ENCODE results near the gene C3orf20. TPM values are rescaled to one million over a fixed set of nuclear protein-coding genes. Genes with fewer than 3 reads are reported as not detected.
"Not testable (repeated sequence)": the region's sequence is repeated elsewhere in the genome, so short reads cannot be mapped to it uniquely, and the experiment has no call there.

C3orf20 gene
- total RNA-seq, 2 donors from 2014 or later = 0.21 TPM; not detected in 1

- intact Hi-C loops (cut with DNase I, micrococcal nuclease) = no loop called here
- ATAC-seq (no peak), DNase-seq (no peak)
Observed at GRCh38 chr3:14801668-14802380, 126.9 kb downstream of the C3orf20 start.

GRCh38 chr3:14802381-14802731, 127.4 kb downstream of the C3orf20 start:
- ATAC-seq (peak; percentile 66), DNase-seq (peak in 1 of 2 donors; percentile 34)
- intact Hi-C loops (cut with DNase I, micrococcal nuclease) = no loop called here

DNA sequence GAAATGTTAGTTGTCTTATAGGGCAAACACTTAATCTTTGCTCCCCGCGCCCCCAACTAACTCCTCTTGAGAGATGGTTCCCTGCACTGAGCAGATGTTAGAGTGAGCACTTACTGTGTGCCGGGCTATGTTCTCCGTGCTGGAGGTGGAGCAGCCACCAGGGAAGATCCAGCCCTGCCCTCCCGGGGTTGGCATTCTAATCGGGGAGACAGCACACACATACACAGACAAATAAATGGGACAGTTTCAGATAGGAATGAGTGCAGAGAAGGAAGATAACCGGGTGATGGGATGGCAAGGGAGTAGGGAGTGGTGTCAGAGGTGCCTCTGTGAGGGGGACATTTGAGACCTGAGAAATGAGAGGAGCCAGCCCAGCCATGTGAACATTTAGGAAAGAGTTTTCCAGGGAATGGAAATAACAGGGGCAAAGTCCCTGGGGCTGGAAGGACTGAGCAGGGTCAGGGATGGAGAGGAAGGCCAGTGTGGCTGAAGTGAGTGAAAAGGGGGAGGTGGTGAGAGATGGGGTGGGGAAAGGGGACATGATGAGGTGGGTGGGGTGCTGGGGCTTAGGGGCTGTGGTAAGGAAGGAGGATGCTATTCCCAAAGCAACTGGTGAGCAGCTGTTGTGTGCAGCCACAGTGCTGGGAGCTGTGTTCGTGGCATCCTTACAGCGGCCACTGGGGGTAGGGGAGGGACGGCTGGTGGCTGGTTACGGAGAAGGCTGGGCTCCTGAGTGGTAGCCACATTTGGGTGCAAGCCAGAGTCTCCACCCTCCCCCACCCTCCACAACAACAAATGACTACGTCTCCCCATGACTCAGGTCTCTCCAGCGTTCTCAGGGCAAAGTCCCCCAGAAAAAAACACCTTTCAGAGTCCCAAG, 128.4 kb downstream of the C3orf20 start:
- ATAC-seq = peak; percentile 84
- DNase-seq = peak; percentile 74 to 75
- intact Hi-C loops (cut with DNase I, micrococcal nuclease) = no loop called here

DNA sequence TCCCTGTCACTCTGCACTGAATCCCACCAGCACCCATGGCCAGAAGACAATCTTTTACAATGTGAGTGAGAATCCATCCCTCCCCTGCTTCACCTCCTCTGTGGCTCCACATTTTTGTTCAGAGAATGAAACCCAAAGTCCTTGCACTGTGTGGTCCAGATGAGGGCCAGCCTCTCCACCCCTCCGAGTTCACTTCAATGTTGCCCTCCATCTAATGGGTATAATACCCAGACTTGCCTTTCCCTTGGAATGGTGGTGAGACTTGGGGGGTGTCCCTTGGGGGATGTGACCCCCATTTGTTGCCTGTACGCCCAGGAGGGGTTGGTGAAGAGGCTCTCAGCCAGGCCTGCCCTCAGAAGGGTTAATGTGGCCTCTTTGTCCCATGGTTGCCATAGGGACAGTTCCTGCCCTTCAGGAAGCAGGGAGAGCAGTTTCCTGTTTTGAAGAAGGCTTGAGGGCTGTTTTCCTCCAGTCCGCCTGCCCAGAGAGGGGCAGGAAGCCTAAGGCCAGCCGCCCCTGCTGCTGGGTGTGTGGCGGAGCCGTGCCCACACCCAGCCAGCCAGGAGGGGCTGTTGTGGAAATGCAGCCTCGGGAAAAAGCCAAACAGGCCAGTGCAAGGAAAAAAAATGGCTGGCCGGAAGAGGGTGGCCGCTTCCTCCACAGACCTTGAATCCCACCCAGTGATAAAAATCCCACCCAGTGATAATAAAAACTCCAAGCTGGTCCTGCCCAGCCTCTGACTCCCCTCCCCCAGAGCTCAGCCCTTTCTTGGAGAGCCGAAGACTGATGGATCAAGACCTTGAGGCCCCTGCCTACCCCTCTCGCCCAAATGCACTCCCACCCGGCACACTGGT, 129.3 kb downstream of the C3orf20 start:
- intact Hi-C loops (cut with DNase I, micrococcal nuclease) = no loop called here
- ATAC-seq (peak; percentile 31), DNase-seq (no peak)

- no peak for DNase-seq
- intact Hi-C loops (cut with DNase I, micrococcal nuclease) = no loop called here
- ATAC-seq = no peak
Observed at GRCh38 chr3:14804835-14805780, 130.2 kb downstream of the C3orf20 start.

DNA sequence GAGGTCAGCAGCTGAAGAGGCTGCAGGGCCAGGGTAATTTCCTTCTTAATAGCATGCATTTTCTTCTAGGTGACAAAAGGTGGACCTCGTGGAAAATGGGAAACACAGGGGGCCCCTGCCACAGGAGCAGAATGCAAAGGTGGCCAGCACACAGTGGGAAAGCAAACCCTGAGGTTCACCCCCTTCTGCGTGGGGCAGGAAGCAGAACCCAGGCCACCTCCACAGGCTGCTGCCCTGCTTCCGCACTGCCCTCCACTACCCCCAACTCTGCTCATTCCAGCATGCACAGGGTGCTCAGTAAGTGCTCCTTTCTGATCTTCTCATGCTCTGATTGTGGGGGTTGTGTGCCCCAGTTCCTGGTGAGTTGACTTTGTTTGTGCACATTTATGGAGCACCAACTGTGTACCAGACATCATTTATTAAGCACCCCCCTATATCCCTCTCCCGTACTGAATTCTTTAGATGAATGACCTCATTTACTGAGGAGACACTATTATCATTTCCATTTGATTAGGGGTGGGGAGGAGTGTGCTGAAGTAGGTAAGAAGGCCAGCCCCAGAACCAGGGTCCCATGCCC, 131.1 kb downstream of the C3orf20 start:
- DNase-seq (no peak), ATAC-seq (no peak)
- intact Hi-C loops (cut with DNase I, micrococcal nuclease) = no loop called here

GRCh38 chr3:14806641-14807263, 131.8 kb downstream of the C3orf20 start:
- intact Hi-C loops (cut with DNase I, micrococcal nuclease) = no loop called here
- no peak for ATAC-seq
- DNase-seq = no peak

GRCh38 chr3:14808025-14808424, 133.1 kb downstream of the C3orf20 start:
- intact Hi-C loops (cut with DNase I, micrococcal nuclease) = no loop called here
- ATAC-seq (no peak), DNase-seq (no peak)

GRCh38 chr3:14808502-14809266, 133.7 kb downstream of the C3orf20 start:
- no peak for DNase-seq
- ATAC-seq = no peak
- intact Hi-C loops (cut with DNase I, micrococcal nuclease) = no loop called here

DNA sequence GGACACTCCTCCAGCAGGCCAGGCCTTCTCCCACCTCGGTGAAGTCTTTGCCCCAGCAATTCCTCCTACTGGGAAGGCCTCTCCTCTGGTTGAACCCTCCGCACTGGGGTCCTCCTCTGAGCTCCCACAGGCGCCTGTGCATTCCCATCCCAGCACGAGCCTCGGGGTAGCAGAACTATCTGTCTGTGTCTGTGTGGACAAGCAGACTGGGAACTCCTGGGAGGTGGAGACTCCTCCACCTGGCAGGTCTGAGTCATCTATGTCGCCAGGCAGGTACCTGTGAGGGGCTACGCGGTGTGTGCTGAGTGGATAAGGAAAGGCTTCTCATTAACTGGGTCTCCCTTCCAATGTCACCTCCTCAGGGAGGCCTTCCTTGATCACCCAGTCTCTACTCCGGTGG, 134.7 kb downstream of the C3orf20 start:
- ATAC-seq; intact Hi-C loops (cut with DNase I, micrococcal nuclease); DNase-seq: not testable (repeated sequence)

- peak; percentile 45 for ATAC-seq
- intact Hi-C loops (cut with DNase I, micrococcal nuclease) = no loop called here
- DNase-seq = no peak
Observed at GRCh38 chr3:14810070-14810791, 135.3 kb downstream of the C3orf20 start.

DNA sequence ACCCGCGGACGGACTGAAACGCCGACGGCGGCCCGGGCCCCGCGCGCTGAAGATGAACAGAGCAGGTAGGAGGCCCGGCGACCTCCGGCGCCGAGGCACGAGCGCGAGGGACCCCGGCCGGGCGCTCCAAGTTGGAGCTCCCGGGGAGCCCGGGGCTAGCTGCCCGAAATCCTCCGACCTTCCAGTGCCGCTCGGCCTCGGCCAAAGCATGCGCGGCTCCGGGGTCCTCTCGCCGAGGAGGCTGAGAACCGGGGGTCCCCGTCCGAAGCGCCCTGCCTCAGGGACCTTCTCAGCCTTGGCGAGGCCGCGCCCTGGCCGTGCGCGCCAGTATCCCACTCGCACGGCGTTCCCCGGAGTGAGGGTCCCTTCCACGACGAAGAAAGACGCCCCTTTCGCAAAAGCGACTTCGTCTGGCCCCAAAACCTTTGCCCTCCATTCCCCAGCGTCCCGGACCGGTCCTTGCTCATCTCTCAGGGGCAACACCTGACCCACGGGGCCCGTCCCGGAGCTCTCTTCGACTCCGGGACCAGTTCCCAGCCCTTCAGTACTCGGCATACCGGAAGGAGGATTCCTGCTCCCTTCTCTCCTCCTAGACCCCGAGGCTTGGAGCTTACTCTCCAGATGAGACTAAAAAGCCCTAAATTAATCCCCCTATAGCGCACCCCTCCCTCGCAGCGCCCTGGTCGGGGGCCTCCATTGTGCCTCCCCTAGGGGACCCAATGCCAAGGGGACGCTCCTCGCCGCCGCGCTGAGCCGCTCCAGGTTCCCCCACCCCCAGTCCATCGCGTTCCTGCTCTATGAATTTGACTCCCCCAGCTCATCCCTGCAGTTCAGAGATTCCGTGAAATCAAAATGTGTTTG, 136.1 kb downstream of the C3orf20 start:
- ATAC-seq = no peak
- no peak for DNase-seq
- intact Hi-C loops (cut with DNase I, micrococcal nuclease) = no loop called here

DNA sequence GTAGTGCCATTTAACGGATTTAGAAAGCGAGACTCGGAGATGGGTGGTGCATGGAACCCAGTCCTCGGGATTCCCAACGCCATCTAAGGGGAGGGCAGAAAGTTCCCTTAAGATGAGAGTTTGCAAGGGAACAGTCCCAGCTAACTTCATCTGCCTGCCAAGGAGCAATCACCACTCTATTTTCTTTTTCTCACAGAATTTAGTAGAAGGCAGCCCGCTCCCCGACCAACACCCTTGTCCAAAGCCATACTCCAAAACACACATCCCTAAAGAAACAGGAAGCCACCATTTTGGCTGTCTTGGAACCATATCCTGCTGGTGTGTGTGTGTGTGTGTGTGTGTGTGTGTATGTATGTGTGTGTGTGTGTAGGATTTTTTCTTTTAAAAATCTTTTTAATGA, 136.7 kb downstream of the C3orf20 start:
- DNase-seq (no peak), ATAC-seq (no peak)
- intact Hi-C loops (cut with DNase I, micrococcal nuclease) = no loop called here

DNA sequence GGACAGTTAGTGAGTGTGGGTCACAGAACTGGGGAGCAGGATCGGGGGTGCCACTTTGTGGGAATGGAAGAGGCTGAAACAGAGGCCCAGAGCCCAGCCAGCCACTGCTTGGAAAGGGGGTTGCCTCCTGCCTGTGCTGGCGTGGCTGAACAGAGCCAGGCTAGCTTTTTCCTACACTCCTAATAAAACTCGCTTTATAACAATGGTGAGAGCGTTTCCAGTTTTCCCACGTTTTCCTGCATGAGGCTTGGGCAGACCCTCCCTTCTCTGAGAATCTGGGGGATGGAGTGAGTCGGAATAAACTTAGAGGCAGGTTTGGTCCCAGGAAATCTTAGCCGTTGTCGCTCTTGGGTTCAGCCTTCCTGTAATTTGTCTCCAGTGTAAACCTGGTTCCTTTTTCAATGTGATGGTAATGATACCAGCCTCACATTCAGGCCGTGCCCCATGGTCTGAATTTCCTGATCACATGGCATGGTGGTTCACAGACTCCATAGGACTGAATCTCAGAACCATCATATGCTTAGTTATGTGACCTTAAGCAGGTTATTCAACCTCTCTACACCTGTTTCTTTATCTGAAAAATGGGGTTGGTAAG, 137.4 kb downstream of the C3orf20 start:
- ATAC-seq (no peak), DNase-seq (no peak)
- intact Hi-C loops (cut with DNase I, micrococcal nuclease) = no loop called here

DNA sequence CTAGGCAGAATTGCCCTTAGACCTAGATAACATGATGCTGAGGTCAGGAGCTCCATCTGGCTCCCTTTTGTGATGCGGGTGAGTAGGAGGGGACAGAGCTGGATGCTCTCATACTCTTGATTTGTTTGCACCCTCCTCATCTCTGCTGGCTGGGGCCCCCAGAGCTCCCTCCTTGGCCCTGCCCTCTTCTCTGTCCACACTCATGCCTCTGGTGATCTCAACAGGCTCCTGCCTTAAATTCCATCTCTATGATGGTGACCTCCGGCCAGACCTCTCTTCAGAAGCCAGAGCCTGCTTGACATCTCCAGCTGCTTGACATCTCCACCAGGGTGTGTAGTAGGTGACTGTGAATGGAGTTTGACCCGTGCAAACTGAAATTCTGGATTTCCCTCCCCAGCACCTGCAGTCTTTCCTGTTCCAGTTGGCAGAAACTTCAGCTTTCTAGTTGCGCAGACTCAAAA, 139.5 kb downstream of the C3orf20 start:
- intact Hi-C loops (cut with DNase I, micrococcal nuclease) = no loop called here
- ATAC-seq (no peak), DNase-seq (no peak)

All from left colon (tissue), 2 donors.